GM19467 (cell line): Measurements from ENCODE around the gene CPNE4.
"Not testable (repeated sequence)": the region's sequence is repeated elsewhere in the genome, so short reads cannot be mapped to it uniquely, and the experiment has no call there.

Experiments used
- ATAC-seq: cut with Tn5 transposase; IDR thresholded peaks from one replicate; pipeline ENCODE4 v1.9.1; 2021; ENCODE audit warnings: mild to moderate bottlenecking, moderate library complexity; ENCODE audit not compliant: unreplicated experiment

CPNE4 gene

DNA sequence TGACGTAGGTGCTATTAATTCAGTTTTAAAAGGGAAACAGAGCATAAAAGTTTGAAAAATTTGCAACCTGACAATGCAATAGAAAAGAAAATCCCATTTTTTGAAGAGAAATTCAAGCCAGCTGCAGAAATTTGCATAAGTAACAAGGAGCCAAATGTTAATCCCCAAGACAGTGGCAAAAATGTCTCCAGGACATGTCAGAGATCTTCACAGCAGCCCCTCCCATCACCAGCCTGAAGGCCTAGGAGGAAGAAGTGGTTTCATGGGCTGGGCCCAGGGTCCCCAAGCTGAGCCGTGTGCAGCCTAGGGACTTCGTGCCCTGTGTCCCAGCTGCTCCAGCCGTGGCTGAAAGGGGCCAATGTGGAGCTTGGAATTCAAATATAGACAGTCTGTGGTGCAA, 148.9 kb downstream of the CPNE4 start:
- ATAC-seq = not testable (repeated sequence)

DNA sequence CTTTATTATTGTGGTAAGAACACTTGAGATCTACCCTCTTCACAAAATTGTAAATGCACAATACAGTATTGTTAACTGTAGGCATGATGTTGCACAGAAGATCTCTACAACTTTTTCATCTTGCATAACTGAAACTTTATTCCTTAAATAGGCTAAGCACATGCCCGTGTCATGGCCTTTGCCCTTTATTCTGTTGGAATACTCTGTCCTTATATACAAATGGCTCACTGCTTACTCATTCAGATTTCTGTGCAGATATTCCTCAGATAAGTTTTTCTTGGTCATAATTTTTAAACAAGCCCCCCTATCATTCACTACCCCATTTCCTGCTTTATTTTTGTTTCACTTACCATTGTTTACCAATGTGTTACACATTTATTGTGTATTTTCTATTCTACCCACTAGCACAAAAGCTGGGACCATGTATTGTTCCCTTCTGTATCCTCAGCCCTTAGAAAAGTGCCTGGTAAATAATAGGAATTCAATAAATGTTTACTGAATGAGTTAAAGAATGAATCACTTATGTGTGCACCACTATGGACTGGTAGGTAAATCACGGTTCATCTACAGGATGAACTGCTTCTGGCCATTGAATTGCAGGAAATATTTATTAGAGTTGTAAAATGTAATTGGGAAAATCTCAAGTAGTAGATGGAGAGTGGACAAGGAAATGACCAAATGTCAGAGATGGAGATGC, 151.0 kb downstream of the CPNE4 start:
- ATAC-seq = no peak

DNA sequence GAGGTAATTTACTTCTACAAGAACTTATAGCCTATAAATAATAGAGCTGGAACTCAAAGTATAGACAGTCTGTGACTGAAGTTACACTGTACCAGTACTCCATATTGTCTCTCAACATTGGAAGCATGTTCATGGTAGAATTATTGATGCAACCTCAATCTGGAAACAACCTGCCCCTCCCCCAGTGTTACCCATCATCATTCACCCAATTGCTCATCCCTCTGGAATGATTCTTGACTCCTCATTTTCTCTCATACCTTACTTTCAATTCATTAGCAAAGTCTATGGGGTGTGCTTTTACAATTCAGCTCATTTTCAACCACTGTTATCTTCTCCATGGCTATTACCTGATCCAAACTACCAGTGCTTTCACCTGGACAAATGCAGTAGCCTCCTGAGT, 151.7 kb downstream of the CPNE4 start:
- no peak for ATAC-seq

GRCh38 chr3:131881777-131882176, 153.0 kb downstream of the CPNE4 start:
- ATAC-seq = no peak

GRCh38 chr3:131880948-131881347, 153.9 kb downstream of the CPNE4 start:
- ATAC-seq = no peak

- ATAC-seq = no peak
Observed at GRCh38 chr3:131868203-131868602, 166.6 kb downstream of the CPNE4 start.

DNA sequence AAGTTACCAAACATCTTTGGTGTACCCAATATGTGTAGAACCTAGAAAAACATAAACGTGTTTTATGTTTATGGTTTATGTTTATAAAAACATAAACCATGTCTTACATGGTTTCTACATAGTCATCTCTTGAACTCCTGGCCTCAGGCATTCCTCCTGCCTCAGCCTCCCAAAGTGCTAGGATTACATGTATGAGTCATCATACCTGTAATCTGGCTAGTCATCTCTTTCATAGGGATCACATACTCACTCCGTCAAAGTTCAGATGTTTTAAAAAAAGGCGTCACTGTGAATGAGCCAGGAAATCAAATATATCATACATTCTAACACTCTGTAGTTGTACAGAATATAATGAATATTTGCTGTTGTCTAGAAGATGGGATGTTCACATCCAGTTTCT, 178.6 kb downstream of the CPNE4 start:
- no peak for ATAC-seq

DNA sequence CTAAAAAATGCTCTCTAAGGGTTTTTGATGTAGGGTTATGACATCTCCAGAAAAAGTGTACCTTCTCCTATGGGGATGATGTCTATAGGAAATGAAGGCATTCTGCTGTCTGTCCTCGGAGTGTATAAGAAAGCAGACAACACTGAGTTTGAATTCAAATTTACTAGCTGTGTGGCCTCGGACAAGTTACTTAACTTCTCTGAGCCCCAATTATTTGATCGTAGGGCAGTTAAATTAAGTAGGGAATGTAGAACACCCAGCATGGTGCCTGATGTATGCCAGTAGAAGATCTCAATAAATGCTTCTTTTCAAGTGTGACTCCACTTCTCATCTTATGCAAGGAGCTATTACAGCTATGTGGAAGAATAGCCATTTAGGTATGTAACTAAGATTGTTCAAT, 184.6 kb downstream of the CPNE4 start:
- no peak for ATAC-seq

DNA sequence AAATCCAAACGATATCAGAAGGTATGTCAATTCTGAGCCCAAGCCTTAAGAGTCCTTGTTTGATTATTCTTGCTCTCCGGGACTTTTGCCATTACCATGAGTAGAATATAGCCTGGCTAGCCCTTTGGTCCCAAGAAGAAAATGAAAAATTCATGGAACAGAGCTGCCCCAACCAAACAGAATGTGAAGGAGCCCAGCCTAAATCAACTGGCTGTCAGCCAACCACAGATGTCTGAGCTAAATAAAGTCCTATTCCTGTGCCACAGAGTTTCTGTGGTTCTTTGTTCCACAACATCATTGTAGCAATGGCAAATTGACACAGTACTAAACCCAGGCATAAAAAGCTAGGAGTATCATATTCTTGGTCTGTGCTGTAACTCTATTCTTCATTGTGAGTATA, 185.2 kb downstream of the CPNE4 start:
- no peak for ATAC-seq

DNA sequence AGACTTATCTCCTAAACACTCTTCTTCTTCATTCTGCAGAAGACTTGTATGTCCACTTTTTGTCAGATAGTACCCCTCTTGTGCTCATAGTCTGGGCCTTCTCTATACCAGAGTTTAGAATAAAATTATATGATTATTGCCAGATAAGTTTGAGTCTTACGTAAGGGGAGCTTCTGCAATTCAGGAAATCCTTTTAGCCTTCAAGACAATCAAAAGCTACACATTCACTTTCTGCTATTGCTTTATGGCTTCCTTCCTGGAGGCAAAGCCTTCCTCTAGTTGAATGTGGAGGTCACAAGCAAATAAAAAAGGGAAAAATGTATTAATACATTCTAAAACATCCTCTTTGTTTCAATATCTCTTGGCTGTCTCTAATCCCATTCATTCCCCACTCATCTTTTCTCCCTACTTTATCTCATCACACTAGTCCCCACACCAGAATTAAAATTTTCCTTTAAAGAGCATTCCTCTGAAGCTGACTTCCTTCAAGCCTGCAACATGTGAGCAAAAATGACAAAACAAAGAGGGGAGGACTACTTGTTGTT, 186.8 kb downstream of the CPNE4 start:
- ATAC-seq = no peak

- no peak for ATAC-seq
Observed at GRCh38 chr3:131846296-131846924, 188.4 kb downstream of the CPNE4 start.

GRCh38 chr3:131843174-131843573, 191.6 kb downstream of the CPNE4 start:
- ATAC-seq = no peak

- ATAC-seq = no peak
Observed at GRCh38 chr3:131840156-131840797, 194.5 kb downstream of the CPNE4 start.

GRCh38 chr3:131835906-131836305, 198.9 kb downstream of the CPNE4 start:
- ATAC-seq = no peak

- no peak for ATAC-seq
Observed at GRCh38 chr3:131831608-131832007, 203.2 kb downstream of the CPNE4 start.

- no peak for ATAC-seq
Observed at GRCh38 chr3:131821191-131821762, 213.5 kb downstream of the CPNE4 start.

DNA sequence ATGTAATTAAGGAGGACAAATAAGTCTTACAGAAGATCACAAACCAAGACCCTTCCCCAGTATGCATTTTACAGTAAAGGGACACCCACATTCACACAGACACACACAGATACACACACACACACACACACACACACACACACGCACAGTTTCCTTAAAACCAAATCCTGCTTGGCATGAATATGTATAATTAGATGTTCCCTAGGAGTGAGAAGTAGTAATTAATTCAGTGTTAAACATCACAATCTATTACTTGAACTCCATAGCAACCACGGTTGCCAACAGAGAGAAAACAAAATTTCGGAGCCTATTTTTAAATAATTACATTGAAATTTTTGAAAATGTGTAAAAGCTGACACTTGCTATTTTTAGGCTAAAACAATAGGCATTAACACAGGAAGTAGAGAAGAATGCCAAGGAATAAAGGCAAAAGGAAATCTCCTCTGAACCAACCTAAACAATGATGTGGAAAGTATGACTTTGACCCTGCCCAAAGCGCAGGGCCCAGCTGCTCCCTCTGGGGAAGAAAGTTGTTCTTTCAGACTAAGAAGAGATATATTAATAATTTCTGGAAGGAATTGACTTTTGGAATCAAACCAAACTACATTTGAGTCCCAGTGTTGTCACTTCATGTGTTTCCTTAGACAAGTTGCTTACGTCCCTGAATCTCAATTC, 215.3 kb downstream of the CPNE4 start:
- ATAC-seq = no peak

DNA sequence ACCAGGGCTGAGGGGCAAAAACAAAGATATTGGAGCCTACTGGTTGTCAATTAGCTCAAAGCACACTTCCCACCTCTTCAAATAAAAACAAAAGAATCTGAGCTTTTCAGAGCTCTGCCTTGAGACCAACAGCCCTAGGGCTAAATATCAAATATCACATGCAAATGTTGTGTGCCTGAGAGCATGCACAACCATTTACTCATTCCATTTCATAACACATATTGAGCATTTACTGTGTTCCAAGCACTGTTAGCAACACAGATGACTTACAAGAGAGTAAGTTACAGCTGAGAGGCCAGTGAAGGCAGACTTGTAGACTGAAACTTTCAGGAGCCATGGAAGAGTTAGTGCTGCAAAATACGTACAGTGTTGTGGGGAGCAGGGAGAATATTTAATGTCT, 222.4 kb downstream of the CPNE4 start:
- ATAC-seq = no peak

DNA sequence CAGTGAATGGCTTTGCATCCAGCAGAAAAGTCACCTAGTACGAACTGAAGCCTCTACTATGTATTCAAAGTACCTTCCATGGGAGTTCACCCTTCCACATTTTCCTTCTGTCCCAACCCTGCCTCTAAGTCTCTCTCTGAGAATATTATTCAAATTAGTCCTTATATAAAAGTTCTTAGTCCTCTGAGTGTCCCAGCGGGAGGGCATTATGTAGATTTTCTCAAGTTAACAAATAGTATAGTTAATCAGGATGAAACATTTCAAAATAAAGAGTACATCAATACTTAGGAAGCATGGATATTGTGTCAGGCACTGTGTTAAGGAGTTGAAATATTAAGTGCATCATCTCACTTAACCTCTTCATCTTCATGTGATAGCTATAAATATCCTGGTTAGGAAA, 223.3 kb downstream of the CPNE4 start:
- no peak for ATAC-seq

GRCh38 chr3:131807822-131808221, 227.0 kb downstream of the CPNE4 start:
- no peak for ATAC-seq

DNA sequence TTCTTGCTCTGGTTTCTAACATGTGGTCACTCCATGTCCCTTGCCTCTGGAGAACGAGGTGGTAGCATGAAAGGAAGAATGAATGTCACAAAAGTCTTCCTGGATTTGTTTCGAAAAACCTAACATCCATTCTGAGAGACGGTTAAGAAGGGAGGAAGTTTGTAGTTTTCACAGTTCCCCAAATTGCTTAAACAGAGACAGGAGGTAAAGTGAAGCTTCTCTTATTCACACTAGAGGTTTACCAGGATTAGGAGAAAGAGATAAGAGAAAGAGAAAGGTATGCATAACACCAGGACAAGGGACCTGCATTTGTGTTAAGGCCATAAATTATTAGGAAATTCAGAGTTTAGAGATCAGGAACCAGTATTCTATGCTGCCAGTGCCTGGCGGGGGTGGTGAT, 228.1 kb downstream of the CPNE4 start:
- ATAC-seq = no peak
